ENCODE measurements around the gene TBCE. TPM values are rescaled to one million over a fixed set of nuclear protein-coding genes. Genes with fewer than 3 reads are reported as not detected.

The TBCE gene
- total and polyA plus RNA-seq, 9 of the 15 experiments (the other 6 are each of a cell fraction or from before 2014, with no cell fraction given) = 52.6 to 92.1 (median 82.1) TPM

GRCh38 chr1:235367000-235367908, at the start of gene TBCE (continued):
- TF ChIP-seq, protein P1, sequence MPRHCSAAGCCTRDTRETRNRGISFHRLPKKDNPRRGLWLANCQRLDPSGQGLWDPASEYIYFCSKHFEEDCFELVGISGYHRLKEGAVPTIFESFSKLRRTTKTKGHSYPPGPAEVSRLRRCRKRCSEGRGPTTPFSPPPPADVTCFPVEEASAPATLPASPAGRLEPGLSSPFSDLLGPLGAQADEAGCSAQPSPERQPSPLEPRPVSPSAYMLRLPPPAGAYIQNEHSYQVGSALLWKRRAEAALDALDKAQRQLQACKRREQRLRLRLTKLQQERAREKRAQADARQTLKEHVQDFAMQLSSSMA (CRISPR knock-in tag; IDR thresholded peaks at IDR 0.05) = peak; percentile 43; the same call in 1 of the 2 replicates
- TF ChIP-seq POLR2AphosphoS5 (IDR thresholded peaks at IDR 0.05; ENCODE audit: control insufficient read depth, insufficient read depth, low read depth, low read length) = peak; percentile 94
- no peak for TF ChIP-seq ZNF23 (CRISPR knock-in tag; IDR thresholded peaks at IDR 0.05)
- peak; percentile 40; the same call in 1 of the 2 replicates for TF ChIP-seq CHD2 (IDR thresholded peaks at IDR 0.05; ENCODE audit: low read depth, low read length)
- no peak for TF ChIP-seq XRCC4 (IDR thresholded peaks at IDR 0.05; ENCODE audit: extremely low read depth, insufficient read depth, insufficient read length)
- TF ChIP-seq MNT (conservative IDR thresholded peaks at IDR 0.05) = peak; percentile 90 to 94
- TF ChIP-seq ZNF586 (CRISPR knock-in tag; conservative IDR thresholded peaks at IDR 0.05) = no peak
- TF ChIP-seq BRD9 (IDR thresholded peaks at IDR 0.05; ENCODE audit: low read depth, partially characterized antibody) = no peak
- TF ChIP-seq KLF6 (CRISPR knock-in tag; IDR thresholded peaks at IDR 0.05; ENCODE audit: borderline replicate concordance) = peak; percentile 63; the same call in 1 of the 2 replicates
- TF ChIP-seq SRSF9 (IDR thresholded peaks at IDR 0.05; ENCODE audit: borderline replicate concordance, low read depth, low read length) = no peak
- TF ChIP-seq MEIS2 (IDR thresholded peaks at IDR 0.05; ENCODE audit: partially characterized antibody) = peak; percentile 83
- TF ChIP-seq RAD51 (IDR thresholded peaks at IDR 0.05; ENCODE audit: borderline replicate concordance, low read depth) = peak; percentile 87
- TF ChIP-seq CEBPB (tag; IDR thresholded peaks at IDR 0.05) = no peak
- peak; percentile 52; the same call in 1 of the 2 replicates for TF ChIP-seq ERF (CRISPR knock-in tag; IDR thresholded peaks at IDR 0.05)
- TF ChIP-seq, protein P2, sequence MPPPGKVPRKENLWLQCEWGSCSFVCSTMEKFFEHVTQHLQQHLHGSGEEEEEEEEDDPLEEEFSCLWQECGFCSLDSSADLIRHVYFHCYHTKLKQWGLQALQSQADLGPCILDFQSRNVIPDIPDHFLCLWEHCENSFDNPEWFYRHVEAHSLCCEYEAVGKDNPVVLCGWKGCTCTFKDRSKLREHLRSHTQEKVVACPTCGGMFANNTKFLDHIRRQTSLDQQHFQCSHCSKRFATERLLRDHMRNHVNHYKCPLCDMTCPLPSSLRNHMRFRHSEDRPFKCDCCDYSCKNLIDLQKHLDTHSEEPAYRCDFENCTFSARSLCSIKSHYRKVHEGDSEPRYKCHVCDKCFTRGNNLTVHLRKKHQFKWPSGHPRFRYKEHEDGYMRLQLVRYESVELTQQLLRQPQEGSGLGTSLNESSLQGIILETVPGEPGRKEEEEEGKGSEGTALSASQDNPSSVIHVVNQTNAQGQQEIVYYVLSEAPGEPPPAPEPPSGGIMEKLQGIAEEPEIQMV (tag; conservative IDR thresholded peaks at IDR 0.05; ENCODE audit: low read depth) = no peak
- TF ChIP-seq CBFA2T2 (conservative IDR thresholded peaks at IDR 0.05) = peak; percentile 51
- peak; percentile 97 for TF ChIP-seq LCOR (CRISPR knock-in tag; IDR thresholded peaks at IDR 0.05)
- TF ChIP-seq ETV5 (CRISPR knock-in tag; IDR thresholded peaks at IDR 0.05; ENCODE audit: low read depth) = peak; percentile 79
